ENCODE results near the gene DDX10.

The DDX10 gene

DNA sequence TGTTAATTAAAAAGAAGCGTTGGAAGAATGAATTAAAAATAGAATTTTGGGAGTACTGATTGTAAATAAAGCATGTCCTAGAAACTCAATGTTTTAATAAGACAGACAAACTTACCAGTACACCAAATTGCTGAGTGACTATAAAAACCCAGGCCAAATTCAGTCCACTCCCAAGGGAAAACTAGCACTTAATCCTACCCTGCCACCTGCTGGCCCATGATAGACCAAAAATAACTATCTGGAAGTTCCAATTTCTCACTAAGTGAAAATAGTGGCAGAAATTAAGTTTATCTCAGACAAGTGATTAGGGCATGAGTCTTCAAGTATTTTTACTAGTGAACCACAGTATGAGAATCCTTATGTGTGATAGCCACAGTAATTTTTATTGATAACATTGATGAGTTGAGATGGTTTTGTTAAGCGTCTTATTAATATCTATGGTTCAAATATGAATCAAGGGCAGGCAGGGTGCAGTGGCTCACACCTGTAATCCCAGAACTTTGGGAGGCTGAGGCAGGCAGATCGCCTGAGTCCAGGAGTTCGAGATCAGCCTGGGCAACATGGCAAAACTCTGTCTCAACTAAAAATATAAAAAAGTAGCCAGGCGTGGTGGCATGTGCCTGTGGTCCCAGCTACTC lies 9.8 kb upstream of the DDX10 start:
- peak; percentile 3 to 22 for DNase-seq

DNA sequence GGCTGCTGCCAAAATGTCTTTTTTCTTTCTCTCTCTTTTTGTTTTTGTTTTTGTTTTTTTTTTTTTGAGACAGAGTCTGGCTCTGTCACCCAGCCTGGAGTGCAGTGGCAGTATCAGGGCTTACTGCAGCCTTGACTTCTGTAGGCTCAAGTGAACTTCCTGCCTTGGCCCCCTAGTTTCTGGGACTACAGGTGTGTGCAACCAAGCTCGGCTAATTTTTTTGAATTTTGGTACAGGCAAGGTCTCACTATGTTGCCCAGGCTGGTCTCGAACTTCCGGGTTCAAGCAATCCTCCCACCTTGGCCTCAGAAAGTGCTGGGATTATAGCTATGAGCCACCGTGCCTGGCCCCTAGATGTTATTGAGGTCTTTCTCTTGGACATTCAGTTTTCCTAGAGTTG lies 2.2 kb upstream of the DDX10 start:
- DNase-seq, result no peak

DNA sequence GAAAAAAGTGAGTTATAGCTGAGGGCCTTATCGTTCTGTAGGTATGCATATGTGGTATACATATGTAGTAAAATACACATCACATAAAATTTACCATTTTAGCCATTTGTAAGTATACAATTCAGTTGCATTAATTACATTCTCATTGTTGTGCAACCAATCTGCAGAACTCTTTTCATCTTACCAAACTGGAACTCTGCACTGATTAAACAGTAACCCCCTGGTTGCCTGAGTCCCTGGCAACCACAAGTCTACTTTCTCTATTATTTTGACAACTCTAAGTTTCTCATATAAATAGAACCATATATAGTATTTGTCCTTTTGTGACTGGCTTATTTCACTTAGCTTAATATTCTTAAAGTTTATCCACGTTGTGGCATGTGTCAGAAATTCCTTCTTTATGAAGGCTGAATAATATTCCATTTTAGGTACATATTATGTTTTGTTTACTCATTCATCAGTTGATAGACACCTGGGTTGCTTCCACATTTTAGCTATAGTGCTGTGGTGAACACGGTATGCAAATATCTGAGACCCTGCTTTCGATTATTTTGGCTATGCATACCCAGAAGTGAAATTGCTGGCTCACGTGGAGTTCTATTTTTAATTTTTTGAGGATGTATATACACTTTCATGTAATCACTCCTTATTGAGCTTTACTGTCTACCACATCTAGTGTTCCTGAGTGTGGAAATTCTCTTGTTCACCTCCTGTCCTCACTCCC lies 1.6 kb upstream of the DDX10 start:
- DNase-seq, result no peak

DNA sequence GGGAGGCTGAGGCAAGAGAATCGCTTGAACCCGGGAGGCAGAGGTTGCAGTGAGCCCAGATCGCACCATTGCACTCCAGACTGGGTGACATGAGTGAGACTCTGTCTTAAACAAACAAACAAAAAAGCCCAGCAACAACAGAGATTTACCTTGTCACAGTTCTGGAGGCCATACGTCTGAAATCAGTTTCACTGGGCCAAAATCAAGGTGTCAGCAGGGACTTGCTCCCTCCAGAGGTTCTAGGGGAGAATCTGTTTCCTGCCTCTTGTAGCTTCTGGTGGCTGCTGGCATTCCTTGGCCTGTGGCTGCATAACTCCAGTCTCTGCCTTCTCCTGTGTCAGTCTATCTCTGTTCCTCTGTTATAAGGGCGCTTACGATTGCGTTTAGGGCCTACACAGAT lies 1.5 kb downstream of the DDX10 start:
- DNase-seq, result no peak

DNA sequence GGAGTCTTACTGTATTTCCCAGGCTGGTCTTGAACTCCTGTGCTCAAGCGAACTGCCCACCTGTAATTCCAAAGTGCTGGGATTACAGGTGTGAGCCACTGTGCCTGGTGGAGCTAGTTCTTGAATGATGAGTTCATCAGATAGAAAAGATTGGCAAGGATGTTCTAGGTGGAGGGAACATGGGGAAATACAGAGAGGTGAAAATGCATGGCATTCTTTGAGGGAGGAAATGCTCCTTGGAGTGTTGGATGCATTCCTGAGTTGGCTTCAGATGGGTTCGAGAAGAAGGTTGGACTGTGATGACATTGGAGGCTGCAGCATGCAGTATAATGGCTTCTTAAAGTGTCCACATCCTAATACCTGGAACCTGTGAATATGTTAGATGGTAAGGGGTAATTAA lies 4.4 kb downstream of the DDX10 start:
- DNase-seq, result no peak

DNA sequence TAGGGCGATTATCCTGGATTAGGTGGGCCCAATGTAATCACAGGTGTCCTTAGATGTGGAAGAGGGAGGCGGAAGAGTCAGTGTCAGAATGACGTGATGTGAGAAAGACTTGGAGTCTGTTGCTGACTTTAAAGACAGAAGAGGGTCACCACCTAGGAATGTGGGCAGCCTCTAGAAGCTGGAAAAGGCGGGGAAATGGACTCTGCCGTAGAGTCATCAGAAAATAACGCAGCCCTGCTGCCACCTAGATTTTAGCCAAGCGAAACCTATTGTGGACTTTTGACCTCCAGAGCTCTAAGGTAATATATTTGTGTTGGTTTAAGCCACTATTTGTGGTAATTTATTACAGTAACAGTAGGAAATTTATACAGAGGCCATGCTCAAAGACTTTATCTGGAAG lies 4.8 kb downstream of the DDX10 start:
- no peak for DNase-seq

DNA sequence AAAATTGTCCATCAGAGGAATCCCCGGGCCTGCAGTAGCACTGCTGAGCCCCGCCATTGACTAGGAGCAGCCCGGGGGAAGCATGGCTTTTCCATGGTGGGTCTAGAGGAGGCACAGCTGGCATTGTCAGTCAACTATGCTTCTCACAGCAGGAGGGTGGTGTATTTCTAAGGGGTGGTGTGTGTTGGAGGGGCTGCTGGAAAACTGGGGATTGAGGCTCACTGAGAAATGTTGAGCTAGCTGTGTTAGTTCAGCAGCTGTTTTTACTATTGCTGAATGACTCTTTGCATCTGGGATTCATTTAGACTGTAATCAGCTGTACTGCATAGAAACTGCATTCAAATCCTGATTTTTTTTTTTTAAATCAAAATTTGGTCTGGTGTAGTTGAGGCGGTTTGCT lies 5.6 kb downstream of the DDX10 start:
- DNase-seq, result no peak

DNA sequence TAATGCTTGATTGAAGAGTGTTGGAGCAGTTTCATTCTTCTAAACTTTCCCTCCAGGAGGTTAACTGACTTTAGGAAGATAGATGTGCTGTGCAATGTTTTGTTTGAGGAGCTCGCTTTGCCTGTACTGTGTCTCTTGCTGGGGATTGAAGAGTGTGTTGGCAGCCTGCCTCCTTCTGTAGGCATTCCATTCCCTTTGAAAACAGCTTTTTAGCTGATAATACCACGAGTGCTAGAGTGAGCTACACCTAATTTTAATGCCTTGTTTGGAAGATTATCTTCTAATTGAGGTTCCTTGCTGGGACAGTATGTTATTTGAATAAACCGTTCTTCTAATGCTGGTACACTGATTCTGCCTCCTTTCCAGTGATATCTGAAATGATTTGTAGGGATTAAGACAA lies 7.2 kb downstream of the DDX10 start:
- no peak for DNase-seq

DNA sequence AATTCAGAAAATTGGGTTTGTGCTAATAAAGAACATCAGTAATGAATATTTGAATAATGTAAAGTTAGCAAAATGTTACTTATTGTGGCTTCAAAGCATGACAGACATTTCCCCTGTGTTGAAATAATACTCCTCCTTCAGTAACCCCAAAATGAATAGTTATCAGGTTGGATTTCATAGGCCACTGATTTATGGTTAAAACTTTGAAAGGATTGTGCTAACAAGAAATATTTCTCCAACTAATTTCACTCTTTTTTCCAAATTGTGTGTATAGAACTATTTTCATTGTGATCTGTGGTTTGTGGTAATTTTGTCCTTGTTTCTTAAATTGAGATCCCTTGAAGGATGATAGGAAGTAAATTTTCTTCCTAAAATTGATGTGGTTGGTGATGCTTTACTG lies 7.9 kb downstream of the DDX10 start:
- no peak for DNase-seq

DNA sequence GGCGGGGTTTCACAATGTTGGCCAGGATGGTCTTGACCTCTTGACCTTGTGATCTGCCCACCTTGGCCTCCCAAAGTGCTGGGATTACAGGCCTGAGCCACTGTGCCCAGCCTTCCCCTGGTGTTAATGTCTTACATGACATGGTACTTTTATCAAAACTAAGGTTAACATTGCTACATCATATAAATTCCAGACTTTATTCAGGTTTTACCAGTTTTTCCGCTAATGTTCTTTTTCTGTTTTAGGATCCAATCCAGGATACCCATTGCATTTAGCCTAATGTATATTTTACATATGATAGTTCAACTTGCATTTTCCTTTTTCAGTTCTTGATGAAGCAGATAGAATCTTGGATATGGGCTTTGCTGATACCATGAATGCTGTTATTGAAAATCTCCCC lies 14.2 kb downstream of the DDX10 start:
- no peak for DNase-seq

DNA sequence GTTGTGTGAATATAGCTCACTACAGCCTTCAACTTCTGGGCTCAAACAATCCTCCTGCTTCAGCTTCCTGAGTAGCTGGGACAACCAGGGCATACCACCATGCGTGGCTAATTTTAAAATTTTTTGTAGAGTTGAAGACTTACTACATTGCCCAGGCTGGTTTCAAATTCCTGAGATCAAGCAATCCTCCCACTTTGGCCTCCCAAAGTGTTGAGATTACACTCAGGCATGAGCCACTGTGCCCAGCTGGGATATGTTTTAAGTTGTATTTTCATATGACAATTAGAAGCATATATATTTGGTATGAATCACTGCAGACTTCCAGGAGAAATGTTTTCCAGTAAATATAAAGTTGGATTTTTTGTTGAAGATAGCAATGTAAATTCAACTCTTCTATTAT lies 15.4 kb downstream of the DDX10 start:
- DNase-seq, result no peak

DNA sequence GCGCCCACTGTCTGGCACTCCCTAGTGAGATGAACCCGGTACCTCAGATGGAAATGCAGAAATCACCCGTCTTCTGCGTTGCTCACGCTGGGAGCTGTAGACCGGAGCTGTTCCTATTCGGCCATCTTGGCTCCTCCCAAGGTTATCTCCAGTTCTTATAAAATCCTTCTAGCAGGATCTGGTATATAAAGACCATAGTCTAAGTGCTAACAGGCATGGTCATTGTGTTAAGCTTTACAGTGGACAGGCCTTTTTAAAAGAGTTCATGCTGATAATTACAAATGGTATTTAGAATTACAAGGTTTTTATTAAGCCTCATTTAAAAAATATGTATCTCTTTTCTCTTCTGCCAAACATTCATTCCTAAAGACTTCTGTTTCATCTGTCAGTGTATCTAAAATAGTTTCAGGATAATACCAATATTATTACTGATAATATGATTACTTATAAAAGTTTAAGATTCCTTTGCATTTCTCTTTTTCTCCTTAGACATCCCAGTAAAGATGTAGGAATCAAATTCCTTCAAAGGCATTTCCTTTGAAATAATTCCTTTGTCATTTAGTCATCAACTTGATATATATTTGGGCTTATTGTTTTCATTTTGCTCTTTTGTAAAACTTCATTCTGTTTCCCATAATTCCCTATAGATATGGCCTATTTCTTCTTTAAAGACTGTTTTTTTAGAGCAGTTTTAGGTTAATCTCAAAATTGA lies 20.7 kb downstream of the DDX10 start:
- no peak for DNase-seq

DNA sequence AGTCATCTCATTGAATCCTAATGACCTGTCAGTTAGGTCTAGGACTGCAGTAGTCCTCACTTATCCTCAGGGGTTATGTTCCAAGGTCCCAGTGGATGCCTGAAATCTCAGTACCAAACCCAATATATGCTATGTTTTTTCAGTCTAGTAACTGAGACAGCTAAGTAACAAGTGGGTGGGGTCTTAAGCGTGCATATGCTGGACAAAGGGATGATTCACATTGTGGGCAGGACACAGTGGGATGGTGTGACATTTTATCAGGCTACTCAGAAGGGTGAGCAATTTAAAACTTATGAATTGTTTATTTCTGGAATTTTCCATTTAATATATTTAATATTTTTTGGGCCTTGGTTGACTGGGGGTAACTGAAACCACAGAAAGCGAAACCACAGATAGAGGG lies 29.0 kb downstream of the DDX10 start:
- DNase-seq, result peak; percentile 6 to 59

DNA sequence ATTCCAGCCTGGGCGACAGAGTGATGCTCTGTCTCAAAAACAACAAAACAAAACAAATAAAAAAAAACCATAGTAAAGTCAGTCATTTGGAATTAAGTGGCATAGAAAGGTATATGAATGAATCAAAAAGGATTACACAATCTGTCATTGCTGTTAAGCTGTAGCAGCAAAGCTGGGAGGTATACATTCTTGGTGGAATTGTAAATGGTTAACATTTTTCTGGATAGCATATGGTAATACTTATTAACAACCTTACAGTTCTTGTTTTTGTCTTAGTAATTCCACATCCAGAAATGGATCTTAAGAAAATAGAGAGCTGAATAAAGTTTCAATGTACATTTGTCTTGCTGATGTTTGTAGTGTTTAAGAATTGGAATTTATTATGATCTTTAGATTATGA lies 30.0 kb downstream of the DDX10 start:
- no peak for DNase-seq

DNA sequence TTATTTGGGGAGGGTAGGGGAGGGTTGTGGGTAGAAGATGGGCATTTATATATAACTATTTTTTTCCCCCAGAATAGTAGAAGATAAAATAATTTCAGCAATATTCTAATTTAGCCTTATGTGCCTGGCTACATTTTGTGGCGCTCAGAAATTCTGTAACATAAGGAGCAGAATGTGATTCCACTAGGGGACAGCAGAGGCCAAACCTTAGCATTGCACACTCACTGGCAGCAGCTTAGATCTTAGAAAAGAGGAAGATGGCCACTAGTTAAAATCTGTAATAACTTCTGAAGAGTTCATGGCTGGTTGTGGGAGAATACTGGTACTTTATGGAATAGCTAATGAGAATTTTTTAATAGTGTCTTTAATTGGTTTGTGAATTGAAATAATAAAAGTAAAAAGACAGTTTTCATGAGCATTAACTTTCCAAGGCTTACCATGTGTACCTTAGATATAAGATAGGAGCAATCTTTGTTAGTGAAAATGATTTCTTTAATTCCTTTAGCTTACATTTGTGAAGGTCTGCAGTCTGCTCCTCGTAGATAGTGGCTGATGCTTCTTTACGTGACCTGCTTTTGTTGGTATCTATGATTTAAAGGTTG lies 33.1 kb downstream of the DDX10 start:
- peak; percentile 83 for DNase-seq

DNA sequence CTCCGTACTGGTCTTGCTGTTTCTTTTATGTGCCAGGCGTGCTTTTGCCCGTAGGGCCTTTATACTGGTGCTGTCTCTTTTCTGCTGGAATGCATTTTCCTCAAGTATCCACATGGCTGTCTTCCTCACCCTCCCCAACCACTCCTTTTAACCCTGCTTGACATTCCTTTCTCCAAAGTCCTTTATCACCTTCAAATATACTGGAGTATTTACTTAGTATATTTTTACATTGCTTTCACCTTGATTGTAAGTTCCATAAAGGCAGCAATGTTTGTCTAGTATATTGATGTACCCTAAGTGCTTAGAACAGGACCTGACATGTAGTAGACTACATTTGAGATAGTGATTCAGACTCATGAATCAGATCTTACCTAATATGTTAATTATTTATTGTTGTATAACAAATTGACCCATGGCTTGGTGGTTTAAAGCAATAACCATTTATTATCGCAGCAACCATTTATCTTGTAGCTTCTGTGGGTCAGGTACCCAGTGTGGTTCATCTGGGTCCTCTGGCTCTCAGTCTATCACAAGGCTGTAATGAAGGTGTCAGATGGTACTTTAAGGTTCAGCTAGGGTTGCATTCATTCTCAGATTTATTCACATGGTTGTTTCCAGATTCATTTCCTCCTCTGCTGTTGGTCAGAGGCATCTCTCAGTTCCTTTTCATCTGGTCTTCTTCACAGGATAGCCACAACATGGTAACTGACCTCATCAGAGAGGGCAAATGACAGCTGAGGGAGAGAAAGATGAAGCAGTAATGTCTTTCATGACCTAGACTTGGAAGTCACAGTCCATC lies 34.2 kb downstream of the DDX10 start:
- no peak for DNase-seq

DNA sequence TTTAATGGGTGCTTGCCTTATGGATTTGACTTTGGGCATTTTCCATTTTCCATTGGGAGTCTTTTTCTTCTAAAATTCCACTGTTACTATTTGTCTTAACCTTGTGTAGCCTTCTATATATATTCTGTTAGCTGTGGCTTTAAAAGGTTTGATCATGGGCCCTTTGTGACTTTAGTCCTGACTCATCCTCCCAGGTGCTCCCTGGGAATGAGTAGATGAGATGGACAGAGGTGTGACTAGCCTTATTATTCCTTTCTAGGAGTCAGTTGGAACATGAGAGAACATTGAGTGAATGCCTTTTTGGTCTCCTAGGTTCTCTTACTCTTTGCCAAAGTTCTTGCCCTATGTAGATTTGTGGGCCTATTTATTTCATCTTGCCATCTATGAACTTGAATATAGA lies 39.0 kb downstream of the DDX10 start:
- DNase-seq, result no peak

DNA sequence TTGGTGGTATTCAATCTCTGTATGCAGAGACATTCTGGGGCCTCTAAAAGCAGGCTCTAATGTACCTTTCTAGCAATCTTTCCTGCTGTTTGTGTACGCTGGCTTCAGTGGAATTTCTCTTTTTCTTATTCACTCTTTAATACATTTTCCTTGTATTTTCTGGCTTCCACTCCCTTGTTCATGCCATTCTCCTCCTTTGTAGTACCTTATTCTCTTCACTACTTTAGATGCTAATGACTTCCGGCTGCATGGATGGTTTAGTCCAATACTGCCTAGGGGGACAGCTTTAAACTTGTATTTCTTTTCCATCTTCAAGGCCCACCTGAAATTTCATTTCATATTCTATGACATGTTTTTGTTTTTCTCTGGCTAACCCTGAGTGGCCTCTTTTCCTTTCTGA lies 40.2 kb downstream of the DDX10 start:
- DNase-seq, result no peak

DNA sequence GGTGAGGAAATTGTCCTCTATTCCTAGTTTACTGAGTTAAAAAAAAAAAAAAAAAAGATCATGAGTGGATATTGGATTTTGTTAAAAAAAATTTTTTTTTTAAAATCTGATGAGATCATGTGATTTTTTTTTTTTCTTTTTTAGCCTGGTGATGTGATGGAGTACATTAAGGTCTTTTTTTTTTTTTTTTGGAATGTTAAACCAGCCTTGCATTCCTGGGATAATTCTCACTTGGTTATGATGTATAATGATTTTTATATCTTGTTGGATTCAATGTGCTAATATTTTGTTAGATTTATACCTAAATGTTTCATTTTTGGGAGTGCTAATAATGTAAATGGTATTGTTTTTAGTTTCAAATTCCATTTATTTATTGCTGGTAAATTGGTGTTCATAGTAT lies 43.3 kb downstream of the DDX10 start:
- no peak for DNase-seq

DNA sequence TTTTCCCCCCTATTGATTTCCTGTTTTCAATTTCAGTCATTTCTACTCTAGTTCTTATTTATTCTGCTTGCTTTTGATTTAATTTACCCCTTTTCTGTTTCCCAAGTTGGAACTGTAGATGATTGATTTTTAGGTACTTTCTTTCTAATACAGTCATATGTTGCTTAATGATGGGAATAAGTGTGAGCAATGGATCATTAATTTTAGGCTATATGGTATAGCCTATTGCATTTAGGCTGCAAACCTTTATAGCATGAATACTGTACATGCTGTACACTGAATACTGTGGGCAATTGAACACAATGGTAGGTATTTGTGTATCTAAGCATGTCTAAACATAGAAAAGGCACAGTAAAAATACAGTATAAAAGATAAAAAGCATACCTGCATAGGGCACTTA lies 44.9 kb downstream of the DDX10 start:
- DNase-seq, result no peak

DNA sequence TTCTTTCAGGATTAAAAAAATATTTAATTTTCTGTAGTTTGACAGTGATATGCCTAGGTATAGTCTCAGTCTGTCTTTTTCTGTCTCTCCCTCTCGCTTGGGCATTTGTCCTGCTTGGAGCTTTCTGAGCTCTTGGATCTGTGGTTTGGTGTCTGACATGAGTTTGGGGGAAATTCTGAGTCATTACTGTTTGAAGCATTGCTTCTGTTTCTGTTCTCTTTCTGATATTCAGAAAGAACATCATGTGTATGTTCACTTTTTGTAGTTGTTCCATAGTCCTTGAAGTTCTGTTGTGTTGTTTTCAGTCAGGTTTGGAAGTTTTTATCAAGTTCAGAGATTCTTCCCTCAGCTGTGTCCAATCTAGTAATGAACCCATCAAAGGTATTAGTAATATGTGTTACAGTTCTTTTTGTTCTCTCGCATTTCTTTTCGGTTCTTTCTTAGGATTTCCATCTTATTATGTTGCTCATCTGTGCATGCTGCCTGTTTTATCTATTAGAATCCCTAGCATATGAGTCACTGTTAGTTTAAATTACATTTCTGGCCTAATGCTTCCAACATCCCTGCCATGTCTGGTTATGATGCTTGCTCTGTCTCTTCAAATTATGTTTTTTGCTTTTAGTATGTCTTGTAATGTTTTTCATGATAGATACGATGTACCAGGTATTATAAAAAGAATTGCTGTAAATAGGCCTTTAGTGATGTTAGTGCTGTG lies 48.4 kb downstream of the DDX10 start:
- no peak for DNase-seq

DNA sequence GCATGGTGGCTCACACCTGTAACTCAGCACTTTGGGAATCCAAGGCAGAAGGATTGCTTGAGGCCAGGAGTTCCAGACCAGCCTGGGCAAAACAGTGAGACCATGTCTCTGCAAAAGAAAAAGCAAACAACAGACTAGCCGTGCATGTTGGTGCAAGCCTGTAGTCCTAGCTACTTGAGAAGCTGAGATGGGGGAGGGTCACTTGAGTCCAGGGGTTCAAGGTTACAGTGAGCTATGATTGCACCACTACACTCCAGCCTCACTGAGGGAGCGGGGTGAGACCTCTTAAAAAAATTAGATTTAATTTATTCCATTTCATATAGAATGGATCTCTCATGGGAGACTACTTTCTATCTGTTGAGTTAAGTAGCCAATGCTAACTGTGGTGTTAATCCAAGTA lies 50.4 kb downstream of the DDX10 start:
- no peak for DNase-seq
